CD4-positive, alpha-beta T cell treated with Interleukin-12 subunit alpha and Interleukin-12 subunit beta, for 1 hour (primary cell): Measurements from ENCODE around the gene IFT25.
"Not testable (repeated sequence)": the region's sequence is repeated elsewhere in the genome, so short reads cannot be mapped to it uniquely, and the experiment has no call there.

Experiments used
- DNase-seq: peaks from one replicate; pipeline ENCODE4 v3.0.0-alpha.2; 2020

The IFT25 gene

GRCh38 chr1:53883600-53883999, 61.9 kb downstream of the IFT25 start:
- DNase-seq = not testable (repeated sequence)

- DNase-seq = not testable (repeated sequence)
Measured at GRCh38 chr1:53881853-53882252, 63.6 kb downstream of the IFT25 start.

- DNase-seq = peak; percentile 53
Measured at GRCh38 chr1:53878492-53879105, 66.9 kb downstream of the IFT25 start.

GRCh38 chr1:53875150-53875549, 70.3 kb downstream of the IFT25 start:
- not testable (repeated sequence) for DNase-seq

GRCh38 chr1:53871773-53872484, 73.6 kb downstream of the IFT25 start:
- DNase-seq = no peak
